ENCODE data around the gene DISP2. TPM values are rescaled to one million over a fixed set of nuclear protein-coding genes. Genes with fewer than 3 reads are reported as not detected.

The DISP2 gene
- total RNA-seq, 1 experiment from 2014 or later: 1.3 TPM

GRCh38 chr15:40332113-40332781, 25.8 kb upstream of the DISP2 start:
- H3K9me3 Mint-ChIP-seq: peaks cover 0 to 4% of the 10 kb centered on the region in 2 experiments; a peak in 1 of 5 replicates
- DNase-seq: no peak
- H3T11ph ChIP-seq (ENCODE audit: low read length): no peak overlapping the region
- H3K23ac ChIP-seq (ENCODE audit: insufficient read length, low read depth, low read length): no peak overlapping the region
- H3K9me3 ChIP-seq (ENCODE audit: control insufficient read depth, low read depth, low read length): no peaks in the 10 kb centered on the region
- no peaks in the 10 kb centered on the region for H3K79me2 ChIP-seq (ENCODE audit: insufficient read depth, low read length)
- H3K36me3 Mint-ChIP-seq (ENCODE audit: insufficient read depth in 1 of 3, low read depth in 3 of 3): peaks cover 4 to 19% (median 7%) of the 10 kb centered on the region in 3 experiments; a peak in 6 of 7 replicates
- H2AK5ac ChIP-seq (ENCODE audit: insufficient read length, low read length): no peak overlapping the region
- H2AFZ ChIP-seq (ENCODE audit: low read length): no peak overlapping the region
- no peaks in the 10 kb centered on the region for H3K27me3 ChIP-seq (ENCODE audit: insufficient read depth, low read length)
- H4K8ac ChIP-seq (replicated peaks; ENCODE audit: insufficient read length, low read depth, low read length): no peak overlapping the region
- no peak overlapping the region for H3K4ac ChIP-seq (ENCODE audit: low read depth, low read length)
- no peak for TF ChIP-seq CTCF (conservative IDR thresholded peaks at IDR 0.05)
- H3K9ac ChIP-seq (ENCODE audit: extremely low read depth, insufficient read length, low read length): no peak overlapping the region
- no peak overlapping the region for H3K14ac ChIP-seq (ENCODE audit: insufficient read depth, low read length)
- H3K18ac ChIP-seq (ENCODE audit: insufficient read length, low read depth, low read length): no peak overlapping the region
- no peak overlapping the region for H2BK5ac ChIP-seq (ENCODE audit: insufficient read length, low read length)
- peaks cover 4% of the 10 kb centered on the region for H3K27me3 Mint-ChIP-seq (ENCODE audit: low read depth)
- WGBS (ENCODE audit: extremely low coverage, insufficient read length, low lambda C conversion rate): no CpG with 5 or more reads among the region's 8 CpGs
- no peaks in the 10 kb centered on the region for H3K23me2 ChIP-seq (ENCODE audit: insufficient read length, low read depth, low read length, poor library complexity, severe bottlenecking)
- no peak overlapping the region for H2BK15ac ChIP-seq (ENCODE audit: low read depth, low read length)
- H3K4me1 Mint-ChIP-seq: peaks cover 42 to 52% of the 10 kb centered on the region in 2 experiments
- H3K56ac ChIP-seq (ENCODE audit: insufficient read length, low read depth, low read length): no peak overlapping the region
- no peak overlapping the region for H3K27ac ChIP-seq (ENCODE audit: insufficient read length, low read depth, low read length)
- no peak overlapping the region for H4K5ac ChIP-seq (ENCODE audit: insufficient read length, low read depth, low read length)
- H4K20me1 ChIP-seq (ENCODE audit: control insufficient read depth, insufficient read depth, insufficient read length): no peaks in the 10 kb centered on the region
- H3K4me1 ChIP-seq (ENCODE audit: insufficient read depth, low read length): peaks cover 12% of the 10 kb centered on the region; the same call in 1 of the 2 replicates
- H3K4me3 Mint-ChIP-seq: no peak overlapping the region
- no peak overlapping the region for H2BK120ac ChIP-seq (ENCODE audit: low read depth, low read length, poor library complexity, severe bottlenecking)
- H4K91ac ChIP-seq (ENCODE audit: insufficient read length, low read depth, low read length): no peak overlapping the region
- H2BK12ac ChIP-seq (ENCODE audit: insufficient read length, low read depth, low read length): no peak overlapping the region
- H3K4me2 ChIP-seq (ENCODE audit: insufficient read depth, insufficient read length, low read length): no peak overlapping the region
- no peak overlapping the region for H2BK20ac ChIP-seq (ENCODE audit: low read depth, low read length, poor library complexity, severe bottlenecking)
- no peaks in the 10 kb centered on the region for H3K79me1 ChIP-seq (ENCODE audit: insufficient read depth, low read depth, low read length, poor library complexity, severe bottlenecking)
- H3K27ac Mint-ChIP-seq: peak overlapping the region in 1 of 3 experiments; percentile 73; a peak in 3 of 7 replicates
